AG04450 (cell line): ENCODE data around the gene CFAP45. TPM values are rescaled to one million over a fixed set of nuclear protein-coding genes. Genes with fewer than 3 reads are reported as not detected.

Experiments
- CTCF ChIA-PET: fragments of 300-600, 350-600 bp; formaldehyde crosslinking; extraction: SDS; loops from one replicate; lab custom pipeline; 2022; ENCODE audit warnings: antibody characterized with exemption, inconsistent platforms; lab: Charles Lee
- POLR2A ChIA-PET: fragments of 350-600 bp; formaldehyde crosslinking; extraction: SDS; loops from one replicate; lab custom pipeline; 2021; ENCODE audit warnings: antibody characterized with exemption, inconsistent platforms; lab: Yijun Ruan, JAX
- DNase-seq: peaks from one replicate; pipeline ENCODE4 v3.0.0-alpha.2; 2011; ENCODE audit warnings: low read depth, low spot score
- H3K27ac ChIP-seq: one replicate; pipeline ENCODE4 v1.5.1; 2012; ENCODE audit warnings: low read depth, low read length, control low read depth
- H3K27me3 ChIP-seq: one replicate; pipeline ENCODE4 v1.6.0; 2012; ENCODE audit warnings: low read length; ENCODE audit not compliant: control insufficient read depth, insufficient read depth
- H3K4me3 ChIP-seq: 2 replicates; pipeline ENCODE4 v1.5.1; 2011; ENCODE audit warnings: mild to moderate bottlenecking, low read depth, low read length, control low read depth
- H3K9me3 ChIP-seq: 2 replicates; pipeline ENCODE4 v1.5.1; 2012; ENCODE audit warnings: low read length; ENCODE audit not compliant: control insufficient read depth, insufficient read depth
- CTCF ChIP-seq: IDR thresholded peaks from 2 replicates; pipeline ENCODE4 v1.5.1; 2011; ENCODE audit warnings: low read depth, low read length, control low read depth, inconsistent platforms
- polyA plus RNA-seq: library from polyadenylated mRNA; depleted of rRNA; stranded (reverse); fragments of >200 nt; gene quantifications from 2 replicates; pipeline ENCODE4 v1.2.3, GENCODE V29; 2011

The CFAP45 gene
- polyA plus RNA-seq, 1 experiment: 0.29 TPM

GRCh38 chr1:159918352-159919200, 18.6 kb upstream of the CFAP45 start:
- peak overlapping the region; percentile 65 for H3K27ac ChIP-seq
- CTCF ChIA-PET: interaction anchor here (0.6 to 2.9 kb wide), 3 partner anchors 21 to 119 kb away, joined by 3 to 12 read pairs (median 6); no protein-coding TSS in a partner anchor
- TF ChIP-seq CTCF: no peak

GRCh38 chr1:159917533-159918351, 17.8 kb upstream of the CFAP45 start:
- Histone ChIP-seq H3K27ac (peak overlapping the region; percentile 31), H3K9me3 (no peaks in the 10 kb centered on the region), H3K27me3 (no peaks in the 10 kb centered on the region), H3K4me3 (no peak overlapping the region)
- ChIA-PET CTCF (interaction anchor here (2.5 to 2.9 kb wide), 2 partner anchors 90 kb away, joined by 12 to 14 read pairs; no protein-coding TSS in a partner anchor), POLR2A (no interaction called here)
- TF ChIP-seq CTCF: no peak
- no peak for DNase-seq

More at GRCh38 chr1:159918352-159919200, 18.6 kb upstream of the CFAP45 start:
- POLR2A ChIA-PET: no interaction called here
- no peaks in the 10 kb centered on the region for H3K27me3 ChIP-seq
- no peaks in the 10 kb centered on the region for H3K9me3 ChIP-seq
- DNase-seq: no peak
- no peak overlapping the region for H3K4me3 ChIP-seq

GRCh38 chr1:159916242-159917051, 16.5 kb upstream of the CFAP45 start:
- no peak overlapping the region for H3K4me3 ChIP-seq
- ChIA-PET CTCF (interaction anchor here (0.6 to 2.5 kb wide), 8 partner anchors 9 to 277 kb away, joined by 3 to 14 read pairs (median 5); partner anchors contain the start of gene TAGLN2), POLR2A (interaction anchor here (1.7 kb wide), 1 partner anchor 9 kb away, joined by 8 read pairs; the partner anchor contains the start of gene TAGLN2)
- no peak for DNase-seq
- no peak for TF ChIP-seq CTCF
- no peaks in the 10 kb centered on the region for H3K27me3 ChIP-seq
- peak overlapping the region; percentile 73 for H3K27ac ChIP-seq
- H3K9me3 ChIP-seq: no peaks in the 10 kb centered on the region

GRCh38 chr1:159915571-159916241, 15.7 kb upstream of the CFAP45 start:
- no peak for TF ChIP-seq CTCF
- ChIA-PET POLR2A (interaction anchor here (0.7 to 1.7 kb wide), 2 partner anchors 10 to 32 kb away, joined by 4 to 8 read pairs; partner anchors contain the start of gene TAGLN2), CTCF (interaction anchor here (0.6 to 2.5 kb wide), 9 partner anchors 9 to 1230 kb away, joined by 3 to 14 read pairs (median 5); partner anchors contain the start of gene TAGLN2)
- Histone ChIP-seq H3K4me3 (no peak overlapping the region), H3K9me3 (no peaks in the 10 kb centered on the region), H3K27me3 (no peaks in the 10 kb centered on the region), H3K27ac (peak overlapping the region; percentile 73)
- DNase-seq: no peak
